Esophagus squamous epithelium (tissue), 5 donors: ENCODE data around the gene ZFHX3. TPM values are rescaled to one million over a fixed set of nuclear protein-coding genes. Genes with fewer than 3 reads are reported as not detected.

ENCODE experiments used
- DNase-seq: peaks from one replicate; lab custom pipeline; 2025; lab: John Stamatoyannopoulos, UW
- H3K27ac ChIP-seq, 4 donors: fragments of 200-600 bp; sonication (generic); one replicate each; pipeline ENCODE4 v1.5.1; 2016 to 2019; ENCODE audit warnings: mild to moderate bottlenecking in 1 of 4
- H3K27me3 ChIP-seq, 4 donors: fragments of 200-600 bp; sonication (generic); 1 replicate in 3 of 4; 2 replicates in 1 of 4; pipeline versions ENCODE4 v1.5.1 to v1.6.0; 2017 to 2021; ENCODE audit warnings: antibody characterized with exemption in 1 of 4
- H3K36me3 ChIP-seq, 3 donors: fragments of 200-600 bp; sonication (generic); one replicate each; pipeline ENCODE4 v1.5.1; 2016 to 2019
- H3K4me1 ChIP-seq, 3 donors: fragments of 200-600 bp; sonication (generic); one replicate each; pipeline ENCODE4 v1.5.1; 2017 to 2019
- H3K4me3 ChIP-seq, 4 donors: fragments of 200-600 bp; sonication (generic); 1 replicate in 3 of 4; 2 replicates in 1 of 4; pipeline ENCODE4 v1.5.1; 2016 to 2019; ENCODE audit warnings: mild to moderate bottlenecking in 2 of 4, moderate library complexity in 1 of 4
- H3K9me3 ChIP-seq, 3 donors: fragments of 200-600 bp; sonication (generic); one replicate each; pipeline ENCODE4 v1.5.1; 2016 to 2019
- CTCF ChIP-seq, 6 experiments: fragments of 450-650 bp in 4 of 6; fragments of 200-600 bp in 2 of 6; sonication (generic) in 2 of 6; IDR thresholded peaks; one replicate each; pipeline ENCODE4 v1.5.1; 2016 to 2019; ENCODE audit warnings: antibody characterized with exemption in 6 of 6, mild to moderate bottlenecking in 4 of 6, moderate library complexity in 4 of 6
- POLR2A ChIP-seq, 4 donors: fragments of 450-650 bp; IDR thresholded peaks; one replicate each; pipeline ENCODE4 v1.6.1; 2017; ENCODE audit warnings: antibody characterized with exemption in 4 of 4, mild to moderate bottlenecking in 4 of 4, moderate library complexity in 3 of 4
- WGBS, 2 donors: methylation state at CpG; one replicate each; pipeline ENCODE4 v1.1.5; 2018; 5-methylcytosine and 5-hydroxymethylcytosine counted together
- intact Hi-C: fragments of 100-400 bp; cut with DNase I; formaldehyde crosslinking; loops from one replicate; pipeline ENCODE4 v1.15.0; 2022
- total RNA-seq, 4 donors: library from RNA; depleted of rRNA; stranded (reverse); fragments of >200 nt; gene quantifications; one replicate each; pipeline ENCODE4 v1.1.0, GENCODE V29; 2016
- donor health status: DM: yes; HTN: yes; CAD: no.

Gene ZFHX3
- total RNA-seq, 4 donors from 2014 or later: 3.5 to 12.8 (median 4.5) TPM

GRCh38 chr16:72873044-72873443 lies 174.9 kb downstream of the ZFHX3 start:
- intact Hi-C loops: loop anchor here (10.0 kb wide), 1 partner anchor 122 kb away; no protein-coding TSS in a partner anchor
- H3K4me3 ChIP-seq: no peak overlapping the region
- H3K27ac ChIP-seq: no peak overlapping the region
- no peaks in the 10 kb centered on the region for H3K36me3 ChIP-seq
- WGBS, 2 donors: 64 to 83% methylated on average over 5 of the region's 5 CpGs
- peaks cover 16 to 39% (median 26%) of the 10 kb centered on the region in 3 donors for H3K4me1 ChIP-seq
- H3K9me3 ChIP-seq: no peaks in the 10 kb centered on the region
- DNase-seq: no peak
- no peaks in the 10 kb centered on the region for H3K27me3 ChIP-seq
- TF ChIP-seq CTCF (IDR thresholded peaks at IDR 0.05) (no peak), POLR2A (IDR thresholded peaks at IDR 0.05) (no peak)

DNA sequence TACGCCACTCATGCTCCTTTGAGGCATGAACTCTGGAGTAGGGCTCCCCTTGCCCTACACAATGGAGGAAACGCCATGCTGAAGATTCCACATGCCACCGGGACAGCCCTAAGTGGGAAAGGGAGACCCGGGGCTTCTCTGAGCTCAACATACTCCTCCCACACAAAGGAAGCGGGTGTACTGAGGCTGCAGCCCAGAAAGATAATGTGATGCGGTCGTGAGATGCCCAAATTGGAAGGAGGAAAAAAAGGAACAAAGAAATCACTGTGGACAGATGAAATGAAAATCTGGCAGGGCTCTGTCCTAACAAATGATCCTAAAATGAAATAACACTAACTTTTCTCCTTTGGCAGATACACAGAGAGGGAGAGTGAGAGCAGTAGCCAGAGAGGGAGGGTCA lies 182.1 kb downstream of the ZFHX3 start:
- H3K4me3 ChIP-seq: no peak overlapping the region
- intact Hi-C loops: no loop called here
- H3K36me3 ChIP-seq: peaks cover 0 to 18% (median 0%) of the 10 kb centered on the region in 3 donors
- H3K4me1 ChIP-seq: peaks cover 0 to 5% (median 0%) of the 10 kb centered on the region in 3 donors
- no peaks in the 10 kb centered on the region for H3K9me3 ChIP-seq
- no peak overlapping the region for H3K27ac ChIP-seq
- 76 to 90% methylated on average over 5 of the region's 7 CpGs for WGBS, 2 donors
- TF ChIP-seq CTCF (IDR thresholded peaks at IDR 0.05): no peak
- TF ChIP-seq POLR2A (IDR thresholded peaks at IDR 0.05): no peak
- H3K27me3 ChIP-seq: no peaks in the 10 kb centered on the region
- no peak for DNase-seq

GRCh38 chr16:72865258-72865657 lies 182.7 kb downstream of the ZFHX3 start:
- intact Hi-C loops: no loop called here
- peaks cover 0 to 5% (median 0%) of the 10 kb centered on the region in 3 donors for H3K4me1 ChIP-seq
- 94 to 95% methylated on average over 3 to 4 of the region's 5 CpGs for WGBS, 2 donors
- DNase-seq: no peak
- H3K4me3 ChIP-seq: no peak overlapping the region
- H3K9me3 ChIP-seq: no peaks in the 10 kb centered on the region
- H3K27ac ChIP-seq: no peak overlapping the region
- H3K36me3 ChIP-seq: peaks cover 0 to 18% (median 0%) of the 10 kb centered on the region in 3 donors
- TF ChIP-seq POLR2A (IDR thresholded peaks at IDR 0.05) (no peak), CTCF (IDR thresholded peaks at IDR 0.05) (no peak)
- H3K27me3 ChIP-seq: no peaks in the 10 kb centered on the region

GRCh38 chr16:72864130-72864833 lies 183.6 kb downstream of the ZFHX3 start:
- Histone ChIP-seq H3K27me3 (no peaks in the 10 kb centered on the region), H3K4me1 (peaks cover 0 to 5% (median 0%) of the 10 kb centered on the region in 3 donors), H3K4me3 (no peak overlapping the region), H3K27ac (no peak overlapping the region), H3K9me3 (no peaks in the 10 kb centered on the region), H3K36me3 (peaks cover 0 to 18% (median 0%) of the 10 kb centered on the region in 3 donors)
- DNase-seq: no peak
- WGBS, 2 donors: 73 to 83% methylated on average over 6 of the region's 6 CpGs
- intact Hi-C loops: no loop called here
- TF ChIP-seq POLR2A (IDR thresholded peaks at IDR 0.05) (no peak), CTCF (IDR thresholded peaks at IDR 0.05) (no peak)

DNA sequence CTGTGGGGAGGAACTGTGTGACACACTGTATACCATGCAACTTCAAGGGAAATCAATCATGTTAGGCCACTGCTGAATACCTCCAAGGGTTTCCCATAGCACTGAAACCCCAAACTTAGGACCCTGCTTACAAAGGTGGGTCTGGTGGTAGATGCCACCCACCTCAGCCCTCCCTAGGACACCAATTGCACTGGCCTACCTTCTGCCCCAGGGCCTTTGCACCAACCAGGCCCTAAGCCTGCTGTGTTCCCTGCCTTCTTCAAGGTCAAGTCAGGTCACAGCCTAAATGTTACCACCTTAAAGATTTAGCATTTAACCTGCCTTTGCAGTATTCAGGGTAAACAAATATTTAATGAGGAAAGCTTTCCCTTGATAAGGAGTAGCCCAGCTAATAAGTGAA lies 185.8 kb downstream of the ZFHX3 start:
- Histone ChIP-seq H3K4me3 (no peak overlapping the region), H3K4me1 (peaks cover 0 to 14% (median 0%) of the 10 kb centered on the region in 3 donors), H3K36me3 (peaks cover 0 to 18% (median 0%) of the 10 kb centered on the region in 3 donors), H3K9me3 (no peaks in the 10 kb centered on the region), H3K27ac (no peak overlapping the region), H3K27me3 (no peaks in the 10 kb centered on the region)
- intact Hi-C loops: no loop called here
- DNase-seq: no peak
- TF ChIP-seq CTCF (IDR thresholded peaks at IDR 0.05): no peak
- no peak for TF ChIP-seq POLR2A (IDR thresholded peaks at IDR 0.05)
